NOMO-1 (cell line): ENCODE measurements around the gene UBR4.

Source experiments
- DNase-seq, 2 experiments: peaks; one replicate each; lab custom pipeline; 2025; ENCODE audit not compliant: unreplicated experiment in 2 of 2; lab: John Stamatoyannopoulos, UW

The UBR4 gene

DNA sequence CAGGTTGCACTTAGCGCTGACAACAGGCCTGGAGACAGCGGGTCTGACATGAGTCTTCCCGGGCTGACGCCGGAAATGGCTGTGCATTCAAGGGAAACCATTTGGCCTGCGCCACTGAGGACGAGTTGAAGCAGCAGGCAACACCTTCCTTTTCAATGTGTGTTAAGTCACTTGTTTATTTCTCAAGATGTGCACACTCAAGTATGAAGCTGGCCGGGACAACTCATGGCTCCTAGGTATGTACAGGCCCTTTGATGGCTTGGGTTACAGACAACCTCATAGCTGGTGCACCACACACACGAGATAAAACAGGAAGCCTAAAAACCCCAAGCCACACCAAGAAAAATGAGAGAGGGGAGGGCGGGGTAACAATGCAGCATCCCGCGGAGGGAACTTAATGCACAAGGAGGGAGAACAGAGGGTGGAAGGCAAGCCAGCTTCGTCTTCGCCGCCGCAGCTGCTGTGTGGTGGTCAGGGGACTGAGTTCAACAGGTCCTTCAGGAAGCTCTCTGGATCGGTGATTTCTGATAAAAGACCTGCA is 135.6 kb downstream of the UBR4 start:
- no peak for DNase-seq

DNA sequence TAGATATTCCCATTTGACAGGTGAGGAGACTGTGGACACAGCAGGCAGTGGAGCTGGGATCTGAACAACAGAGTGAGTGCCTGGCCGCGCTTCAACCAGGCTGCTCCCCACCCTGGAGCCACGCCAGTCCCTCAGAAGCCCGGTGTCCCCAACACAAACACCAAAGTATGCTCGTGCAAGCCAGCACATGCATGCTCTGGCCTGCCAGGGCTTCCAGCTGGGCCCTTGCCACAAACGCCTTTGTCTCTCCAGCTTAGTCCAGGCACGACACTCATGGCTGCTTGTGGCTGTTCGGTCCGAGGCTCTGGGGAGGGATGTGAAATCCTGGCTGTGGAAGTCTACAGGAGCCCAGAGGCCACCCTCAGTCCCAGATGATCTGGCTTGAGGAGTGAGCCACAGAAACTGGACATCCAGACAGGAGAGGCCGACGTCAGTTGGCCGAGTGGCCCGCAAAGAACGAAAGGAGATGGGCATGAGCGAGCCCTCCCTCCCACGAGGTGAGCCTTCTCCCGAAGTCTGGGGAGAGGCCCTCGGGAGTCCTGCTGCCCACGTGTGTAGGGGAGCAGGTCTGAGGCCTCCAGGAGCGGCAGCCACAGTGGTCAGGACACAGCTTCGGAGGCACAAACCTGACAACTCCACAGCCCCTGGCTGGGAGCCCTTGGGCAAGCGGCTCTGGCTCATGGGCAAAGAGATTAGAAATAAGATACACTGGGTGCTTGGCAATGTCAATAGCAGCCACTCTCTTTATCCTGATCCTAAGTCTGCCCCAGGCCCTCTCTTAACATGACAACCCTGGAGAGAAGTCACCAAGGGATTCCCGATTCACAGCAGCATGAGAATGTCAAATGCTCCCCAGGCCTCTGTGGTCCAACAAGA is 136.5 kb downstream of the UBR4 start:
- DNase-seq = no peak

DNA sequence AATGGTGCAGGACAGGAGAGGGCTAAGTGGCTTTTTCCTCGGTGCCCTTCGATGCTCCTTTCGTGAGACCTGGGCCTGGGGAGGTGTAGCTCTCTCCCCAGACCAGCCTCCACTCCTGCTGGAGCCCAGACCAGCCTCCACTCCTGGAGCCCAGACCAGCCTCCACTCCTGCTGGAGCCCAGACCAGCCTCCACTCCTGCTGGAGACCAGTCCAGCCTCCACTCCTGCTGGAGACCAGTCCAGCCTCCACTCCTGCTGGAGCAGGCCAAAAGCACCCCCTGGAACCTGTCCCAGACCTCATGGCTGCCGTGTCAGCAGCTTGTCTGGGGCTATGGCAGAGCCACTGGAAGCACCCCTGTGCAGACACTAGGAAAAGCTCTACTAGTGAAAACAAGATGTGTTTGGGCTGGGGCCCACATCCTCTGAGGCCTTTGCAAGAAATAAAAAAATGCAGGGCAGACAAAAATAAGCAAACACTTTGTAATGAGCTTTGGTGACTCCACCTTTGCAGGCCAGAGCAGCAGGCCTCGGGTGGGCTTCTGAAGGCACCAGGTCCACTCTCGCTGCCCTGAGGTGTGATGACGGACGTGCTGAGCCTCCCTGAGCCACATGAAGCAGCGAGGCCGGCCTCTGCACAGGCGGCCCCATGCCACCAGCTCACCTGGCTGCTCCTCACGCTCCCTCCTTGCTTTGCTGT is 137.6 kb downstream of the UBR4 start:
- DNase-seq = no peak

DNA sequence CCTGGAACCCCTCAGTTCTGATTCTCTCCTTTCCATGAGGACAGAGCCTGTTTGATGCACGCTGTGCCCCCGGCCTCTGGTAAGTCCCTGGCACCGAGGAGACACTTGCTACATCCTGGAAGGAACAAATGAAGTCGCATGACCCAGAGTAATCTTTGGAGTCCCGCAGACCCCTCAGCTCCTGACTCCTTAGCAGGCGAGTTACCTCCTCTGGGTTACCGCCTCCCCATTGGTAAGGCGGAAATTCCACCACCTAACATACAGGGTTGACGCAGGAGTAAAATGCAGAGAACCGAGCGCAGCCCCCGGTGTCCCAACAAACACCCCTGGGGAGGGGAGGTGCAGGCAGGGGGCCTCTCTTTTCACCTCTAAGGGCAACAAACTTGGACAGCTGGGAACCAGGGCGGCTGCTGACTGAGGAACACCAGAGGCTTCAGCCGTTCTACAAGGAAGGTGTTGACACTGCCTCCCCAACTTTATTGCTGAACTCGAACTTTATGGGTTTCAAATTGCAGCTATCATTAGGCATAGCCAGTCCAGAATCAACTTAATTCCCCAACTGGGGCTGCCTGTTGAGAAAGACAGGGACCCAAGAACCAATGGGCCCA is 138.3 kb downstream of the UBR4 start:
- no peak for DNase-seq

DNA sequence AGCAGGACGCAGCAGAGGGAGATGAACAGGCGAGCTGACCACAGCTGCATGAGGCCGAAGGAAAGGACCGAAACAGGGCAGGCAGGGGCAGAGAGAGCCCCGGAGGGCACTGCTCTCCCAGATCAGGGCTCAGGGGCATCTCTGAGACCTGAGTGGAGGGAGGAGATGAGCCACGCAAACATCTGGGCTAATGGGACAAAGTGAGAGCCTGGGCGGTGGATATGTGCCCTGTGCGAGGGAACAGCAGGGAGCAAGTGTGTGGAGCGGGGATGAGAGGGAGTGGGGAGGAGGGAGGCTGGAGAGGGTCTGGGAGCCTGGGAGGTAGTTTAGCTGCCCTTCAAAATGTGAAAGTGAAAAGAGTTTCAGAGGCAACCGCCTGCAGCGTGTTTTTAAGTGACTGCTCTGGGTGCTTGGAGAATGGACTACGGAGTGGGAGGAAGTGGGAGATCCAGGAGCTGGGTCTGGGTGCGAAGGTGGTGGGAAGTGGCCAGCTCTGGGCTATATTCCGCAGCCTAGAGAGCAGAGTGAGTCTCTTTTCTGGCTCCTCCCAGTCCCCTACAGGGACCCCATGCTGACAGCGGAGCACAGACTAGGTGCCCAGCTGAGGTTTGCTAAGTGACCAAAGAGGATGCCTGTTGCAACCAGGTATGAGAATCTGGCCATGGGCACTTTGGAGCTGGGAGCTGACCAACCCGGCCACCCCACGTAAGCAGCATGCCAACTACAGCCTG is 139.0 kb downstream of the UBR4 start:
- DNase-seq = no peak

DNA sequence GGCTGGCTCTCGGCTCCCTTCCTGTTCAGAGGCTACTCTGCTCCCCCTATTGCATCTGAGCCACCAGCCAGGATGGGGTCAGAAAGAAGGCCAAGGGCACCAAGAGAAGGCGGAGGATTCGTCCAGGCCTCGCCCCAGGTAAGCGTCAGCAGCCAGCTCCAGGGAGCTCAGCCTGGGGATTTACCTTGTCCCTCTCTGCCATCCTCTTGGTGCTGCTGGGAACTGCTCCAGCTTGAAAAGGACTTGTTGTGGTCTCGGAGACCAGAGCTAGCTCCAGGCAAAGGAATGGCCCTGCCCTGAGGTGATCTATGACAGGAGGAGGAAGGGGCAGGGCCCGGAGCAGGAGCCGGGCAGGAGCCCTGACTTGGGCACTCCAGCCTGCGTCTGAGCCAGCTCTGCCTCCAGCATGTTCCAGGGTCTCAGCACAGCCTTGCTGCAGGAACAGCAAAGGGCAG is 139.8 kb downstream of the UBR4 start:
- DNase-seq = no peak

DNA sequence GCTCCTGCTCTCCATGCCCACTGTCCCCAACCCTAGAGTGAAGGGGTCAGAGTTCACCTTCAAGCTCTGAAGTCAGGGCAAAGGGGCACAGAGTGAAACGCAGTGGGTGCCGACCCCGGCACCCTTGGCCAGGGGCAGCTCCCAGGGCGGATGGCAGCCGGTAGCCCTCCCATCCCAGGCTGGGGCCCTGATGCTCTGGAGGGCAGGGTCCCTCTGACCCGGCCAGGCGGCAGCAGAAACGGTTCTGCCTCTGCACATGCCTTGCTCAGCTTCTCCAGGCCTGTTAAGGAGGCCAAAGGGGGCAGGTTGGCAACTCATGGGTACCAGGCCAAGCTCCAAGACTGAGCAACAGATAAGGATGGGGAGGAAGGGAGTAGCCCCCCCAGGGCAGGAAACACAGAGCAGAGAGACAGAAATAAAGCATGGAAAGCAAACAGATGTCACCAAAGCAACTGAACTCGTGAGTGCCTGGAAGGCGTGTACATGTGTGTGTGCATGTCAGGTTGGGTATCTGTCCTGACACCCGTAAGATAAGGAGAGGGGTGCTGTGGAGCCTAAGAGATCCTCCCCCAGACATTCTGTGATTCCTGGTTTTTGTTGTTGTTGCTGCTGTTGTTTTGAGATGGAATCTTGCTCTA is 141.3 kb downstream of the UBR4 start:
- no peak for DNase-seq

DNA sequence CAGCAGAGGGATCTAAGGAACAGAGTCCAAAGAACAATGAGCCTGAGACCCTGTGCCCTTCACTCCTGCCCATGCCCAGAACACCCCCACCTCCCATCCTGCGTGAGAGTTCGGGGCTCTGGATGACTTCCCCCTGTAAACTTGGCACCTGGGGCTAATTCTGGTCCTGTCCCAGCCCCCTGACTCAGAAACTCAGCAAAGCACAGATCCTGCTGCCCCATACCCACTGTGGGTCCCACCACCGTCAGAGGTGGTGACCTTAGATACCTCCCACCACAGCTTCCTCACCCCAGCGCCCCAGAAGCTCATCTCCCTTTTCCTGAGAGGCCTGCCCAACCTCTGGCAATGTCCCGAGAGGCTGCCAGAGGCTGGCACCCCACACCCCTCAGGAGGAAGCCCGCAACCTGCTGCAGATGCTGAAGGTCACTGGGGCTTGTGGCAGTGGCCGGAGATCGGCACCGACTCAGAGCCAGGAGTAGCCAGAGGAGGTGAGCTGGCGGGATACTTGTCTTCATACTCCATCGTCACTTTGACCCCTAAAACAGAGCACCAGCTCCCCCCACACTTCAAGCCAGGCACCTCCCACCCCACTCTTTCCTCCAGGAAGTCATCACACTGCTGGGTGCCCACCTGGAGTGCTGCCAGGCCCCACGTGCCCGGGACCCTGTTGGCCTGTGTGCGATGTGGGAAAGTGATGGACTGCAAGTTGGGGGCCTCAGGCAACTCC is 142.0 kb downstream of the UBR4 start:
- DNase-seq = no peak

DNA sequence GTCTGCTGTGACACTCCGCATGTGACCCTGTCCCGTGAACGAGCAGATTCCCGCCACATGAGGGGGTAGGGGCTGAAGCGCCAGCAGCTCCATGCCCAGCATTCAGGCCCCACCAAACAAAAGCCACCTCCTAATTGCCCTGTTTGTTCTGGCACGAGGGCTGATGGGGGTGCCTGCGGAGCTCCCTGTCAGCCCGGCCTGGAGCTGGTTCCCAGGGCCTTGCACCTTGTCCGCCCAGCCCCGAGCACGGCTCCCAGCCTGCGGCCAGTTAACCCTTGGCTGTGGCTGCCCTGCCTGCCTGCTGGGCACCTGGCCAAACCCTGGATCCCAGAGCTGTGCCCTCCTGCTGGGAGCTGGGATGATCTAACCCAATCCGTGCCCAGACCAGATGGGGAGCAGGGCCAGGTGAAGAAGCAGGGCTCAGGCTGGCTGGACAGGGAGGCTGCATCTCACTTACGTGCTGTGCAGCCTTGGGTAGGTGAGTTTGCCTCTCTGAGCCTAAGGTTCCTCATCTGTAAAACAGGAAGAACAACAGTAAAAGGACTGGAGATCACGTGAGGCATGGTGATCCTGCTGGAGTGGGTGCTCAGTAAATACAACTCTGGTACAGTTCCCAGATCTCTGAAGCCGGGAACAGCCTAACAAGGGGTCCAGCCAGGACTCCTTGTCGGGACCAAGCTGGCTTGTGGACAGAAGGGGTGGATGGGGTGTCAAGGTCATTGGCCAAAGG is 142.7 kb downstream of the UBR4 start:
- DNase-seq = no peak

DNA sequence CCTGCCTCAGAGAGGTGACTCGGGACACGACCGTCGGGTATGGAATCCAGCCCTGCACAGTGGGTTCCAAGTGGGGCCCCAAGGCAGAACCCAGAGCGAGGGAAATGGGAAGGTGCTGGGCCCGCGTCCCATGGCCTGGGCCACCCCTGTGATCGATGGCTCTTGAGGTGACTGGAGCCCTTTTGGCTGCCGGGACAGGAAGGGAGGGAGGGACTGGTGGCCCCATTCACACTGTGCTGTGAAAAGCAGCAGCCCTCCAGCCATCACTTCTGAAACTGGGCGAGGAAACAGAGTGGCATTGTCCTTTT is 143.2 kb downstream of the UBR4 start:
- no peak for DNase-seq

DNA sequence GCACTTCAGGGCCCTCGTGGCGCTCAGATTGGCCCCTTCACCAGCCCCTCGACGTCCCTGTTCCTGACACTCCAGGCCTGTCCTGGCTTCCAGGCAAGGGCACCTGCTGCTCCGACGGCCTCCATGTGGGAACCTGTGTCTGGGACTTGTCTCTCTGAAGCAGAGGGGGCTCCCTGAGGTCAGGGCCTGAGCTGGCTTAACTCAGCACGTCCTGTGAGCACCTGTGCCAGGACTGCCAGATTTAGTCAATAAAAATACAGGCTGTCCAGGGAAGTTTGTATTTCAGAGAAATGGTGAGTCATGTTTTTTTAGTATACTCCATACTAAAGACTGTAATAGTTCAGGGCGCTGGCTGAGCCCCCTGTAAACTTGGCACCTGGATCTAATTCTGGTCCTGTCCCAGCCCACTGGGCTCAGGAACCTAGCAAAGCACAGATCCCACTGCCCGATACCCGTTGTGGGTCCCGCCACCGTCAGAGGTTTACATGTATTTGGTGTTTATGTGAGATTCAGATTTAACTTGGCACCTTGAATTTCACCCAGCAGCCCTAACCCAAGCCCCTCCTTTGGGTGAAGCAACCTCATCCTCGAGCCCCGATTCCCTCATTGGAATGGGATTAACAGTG is 143.7 kb downstream of the UBR4 start:
- DNase-seq = no peak

DNA sequence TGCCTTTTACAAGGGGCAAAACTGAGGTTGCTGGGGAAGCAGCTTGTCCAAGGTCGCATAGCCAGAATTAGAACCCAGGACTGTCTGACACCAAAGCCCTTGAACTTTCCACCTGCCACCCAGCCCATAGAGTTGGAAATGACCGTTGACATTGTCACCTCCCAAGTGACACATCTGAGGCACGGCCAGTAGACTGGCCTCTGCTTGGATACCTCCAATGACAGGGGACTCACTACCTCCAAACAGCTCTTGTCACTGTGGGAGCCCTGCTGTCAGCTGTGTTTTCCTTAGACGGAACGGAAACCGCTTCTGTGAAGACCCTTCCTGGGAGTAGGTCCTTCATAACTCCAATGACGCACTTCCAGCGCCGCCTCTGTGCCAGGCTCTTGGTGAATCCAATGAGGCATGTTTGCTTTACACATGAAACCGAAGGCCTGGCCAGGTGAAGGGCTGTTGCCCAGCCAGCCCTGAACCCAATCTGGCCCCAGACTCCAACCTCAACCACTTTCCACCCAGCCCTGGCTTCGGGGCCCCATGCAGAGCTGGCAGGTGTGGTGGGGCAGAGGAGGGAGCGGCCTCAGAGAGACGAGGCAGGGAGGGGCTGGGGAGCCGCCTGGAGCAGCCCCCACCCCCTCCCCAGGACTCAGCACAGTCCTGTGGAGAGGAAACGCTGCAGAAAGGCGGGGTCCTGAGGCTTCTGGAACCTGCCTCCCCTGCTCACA is 144.4 kb downstream of the UBR4 start:
- DNase-seq = no peak

DNA sequence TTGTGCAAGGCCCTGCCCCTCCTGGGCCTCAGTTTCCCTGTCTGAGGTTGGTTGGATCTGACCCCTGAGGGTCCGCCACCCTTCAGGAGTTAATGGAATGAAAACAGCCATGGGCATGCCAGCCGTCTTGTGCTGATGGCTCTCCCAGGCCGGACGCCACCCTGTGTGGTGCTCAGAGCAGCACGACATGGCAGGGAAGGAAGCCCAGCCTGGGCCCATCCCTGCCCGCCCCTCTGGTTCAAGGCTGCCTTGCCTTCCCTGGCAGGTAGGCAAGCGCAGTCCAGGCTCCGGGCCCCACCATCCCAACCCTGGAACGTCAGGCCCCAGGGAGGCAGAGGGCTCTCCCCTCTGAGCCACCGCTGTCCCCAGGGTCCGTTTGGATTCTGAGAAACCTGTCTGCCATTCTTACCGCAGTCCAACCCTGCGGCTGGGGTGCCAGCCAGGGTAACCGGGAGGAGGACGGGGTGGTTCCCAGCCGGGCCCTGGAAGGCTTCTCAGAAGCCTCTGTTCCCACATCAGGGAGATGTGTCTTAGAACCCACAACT is 145.1 kb downstream of the UBR4 start:
- no peak for DNase-seq

DNA sequence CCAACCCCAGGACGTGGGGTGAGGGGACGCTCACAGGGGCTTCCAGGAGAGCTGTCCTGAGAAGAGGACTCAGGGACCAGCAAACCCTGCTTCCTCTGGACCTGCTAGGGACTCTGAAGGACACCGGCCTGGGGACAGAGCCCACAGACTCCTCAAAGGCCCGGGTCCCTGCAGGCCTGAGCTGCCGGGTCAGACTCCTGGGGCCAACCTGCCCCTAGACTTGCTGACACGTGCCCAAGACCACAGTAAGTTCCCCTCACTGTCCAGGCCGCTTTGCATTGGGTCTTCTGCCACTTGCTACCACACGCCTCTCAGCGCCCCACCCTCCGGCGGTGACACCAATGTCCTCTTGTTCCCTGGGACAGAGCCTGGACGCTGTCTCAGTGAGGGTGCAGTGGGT is 146.9 kb downstream of the UBR4 start:
- no peak for DNase-seq

DNA sequence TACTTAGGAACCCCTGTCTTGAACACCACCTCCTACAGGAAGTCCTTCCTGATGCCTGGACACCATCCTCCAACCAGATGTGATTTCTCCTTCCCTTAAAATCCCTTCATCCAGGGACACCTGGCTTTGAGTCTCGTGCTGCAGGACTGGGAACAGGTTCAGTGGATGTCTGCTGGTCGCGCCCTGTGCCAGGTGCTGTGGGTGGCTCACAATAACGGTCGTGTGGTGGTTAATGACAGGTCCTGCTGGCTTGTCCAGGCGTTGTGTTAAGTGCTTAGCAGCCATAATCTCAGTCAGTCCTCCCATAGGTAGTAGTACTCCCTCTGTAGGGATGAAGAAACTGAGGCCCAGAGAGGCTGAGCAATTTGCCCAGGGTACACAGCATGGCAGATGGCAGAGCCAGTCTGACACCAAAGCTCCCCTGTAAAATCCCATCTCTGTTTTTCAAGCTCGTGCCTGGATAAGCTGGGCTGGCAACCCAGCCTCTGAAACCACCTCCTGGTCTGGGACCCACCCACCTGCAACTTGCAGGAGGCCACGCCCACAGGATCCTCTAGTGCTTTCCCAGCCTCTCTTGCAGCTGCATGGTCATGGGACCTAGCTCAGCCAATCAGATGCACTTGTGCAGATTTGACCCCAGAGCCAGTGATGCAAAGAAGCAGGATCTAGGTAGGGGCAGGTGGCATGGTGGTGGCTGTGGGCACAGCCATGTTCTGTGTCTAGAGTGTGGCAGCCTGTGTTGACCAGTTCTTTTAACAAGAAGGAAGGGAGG is 147.6 kb downstream of the UBR4 start:
- no peak for DNase-seq

DNA sequence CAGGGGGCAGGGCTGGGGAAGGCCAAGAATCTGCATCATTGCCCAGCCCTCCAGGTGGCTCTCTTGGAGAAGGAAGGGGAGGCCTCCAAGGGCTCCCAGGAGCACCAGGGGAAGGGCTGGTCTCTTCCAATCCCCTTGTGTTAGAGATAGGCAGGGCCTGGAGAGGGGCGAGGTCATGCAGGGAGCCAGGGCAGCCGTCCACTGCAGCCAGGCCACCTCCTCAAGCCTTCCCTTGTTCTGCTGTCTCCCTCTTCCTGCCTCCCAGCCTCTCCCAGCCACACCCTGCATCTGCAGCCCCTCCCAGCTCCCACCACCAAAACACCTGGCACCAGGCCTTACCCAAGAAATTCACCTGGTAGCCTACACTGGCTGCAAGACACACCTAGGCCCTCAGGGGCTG is 148.3 kb downstream of the UBR4 start:
- DNase-seq = no peak

DNA sequence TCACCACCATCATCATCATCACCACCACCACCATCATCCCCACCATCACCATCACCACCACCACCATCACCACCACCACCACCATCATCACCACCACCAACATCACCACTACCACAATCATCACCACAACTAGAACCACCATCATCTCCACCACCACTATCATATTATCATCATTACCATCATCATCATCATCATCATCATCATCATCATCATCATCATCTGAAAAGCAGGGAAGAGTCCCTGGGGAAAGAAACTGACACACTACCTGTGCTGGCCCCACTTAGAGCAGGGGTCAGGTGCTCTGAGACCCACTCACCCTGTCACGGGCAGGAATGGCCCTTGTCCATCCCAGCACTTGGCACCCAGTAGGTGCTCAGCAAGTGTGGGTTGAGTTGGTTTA is 148.7 kb downstream of the UBR4 start:
- DNase-seq = no peak
